Left lung (tissue), 10 donors: Measurements from ENCODE around the gene MZF1. TPM values are rescaled to one million over a fixed set of nuclear protein-coding genes. Genes with fewer than 3 reads are reported as not detected.
A peak's percentile ranks its signal among the peaks of the same experiment; 100 is the strongest.

Experiments
- ATAC-seq: fragments of 200-7000 bp; cut with Tn5 transposase; one replicate; pipeline ENCODE4 v1.9.1; 2020; ENCODE audit warnings: moderate library complexity
- DNase-seq, 4 donors: peaks; one replicate each; pipeline ENCODE4 v3.0.0-alpha.2; 2013 to 2020
- H3K27ac ChIP-seq, 2 donors: fragments of 200-600 bp; sonication (generic) in 1 of 2; one replicate each; pipeline versions ENCODE4 v1.5.0 to v1.8.0; 2020 to 2021
- H3K27me3 ChIP-seq, 2 donors: fragments of 200-600 bp; sonication (generic) in 1 of 2; one replicate each; pipeline versions ENCODE4 v1.5.0 to v1.8.0; 2020 to 2021
- H3K36me3 ChIP-seq, 2 donors: fragments of 200-600 bp; sonication (generic) in 1 of 2; one replicate each; pipeline versions ENCODE4 v1.5.0 to v1.8.0; 2020 to 2021
- H3K4me1 ChIP-seq, 2 donors: fragments of 200-600 bp; one replicate each; pipeline ENCODE4 v1.8.0; 2021
- H3K4me3 ChIP-seq, 2 donors: fragments of 200-600 bp; sonication (generic) in 1 of 2; one replicate each; pipeline versions ENCODE4 v1.5.0 to v1.8.0; 2020 to 2021; ENCODE audit warnings: mild to moderate bottlenecking in 1 of 2
- H3K9me3 ChIP-seq, 2 donors: fragments of 200-600 bp; sonication (generic) in 1 of 2; one replicate each; pipeline versions ENCODE4 v1.5.0 to v1.8.0; 2020 to 2021
- CTCF ChIP-seq, 2 donors: fragments of 200-600 bp; sonication (generic) in 1 of 2; IDR thresholded peaks; one replicate each; pipeline versions ENCODE4 v1.5.0 to v1.8.0; 2021; ENCODE audit warnings: antibody characterized with exemption in 2 of 2
- intact Hi-C, 2 donors: fragments of 100-400 bp; cut with DNase I; formaldehyde crosslinking; loops; one replicate each; pipeline versions ENCODE4 v1.11.2 to v1.14.2; 2022
- polyA plus RNA-seq, 6 donors: library from polyadenylated mRNA; unstranded; fragments of 120-200 nt; gene quantifications; one replicate each; pipeline ENCODE4 v1.2.1, GENCODE V29; 2013; ENCODE audit not compliant: insufficient read length in 6 of 6
- total RNA-seq, 2 donors: library from RNA; stranded (reverse); fragmentation: NEBNext Ultra II Directional; extraction: Animal tissue kit (Norgen Biotek cat#: 25700); gene quantifications; one replicate each; pipeline ENCODE4 v1.2.1, GENCODE V29; 2021
- donor health status: DM: no; HTN: yes; CAD: no.
- donor health status: DM: no; HTN: no; CAD: no.

Gene MZF1
- total and polyA plus RNA-seq, 8 donors: 29.1 to 58.0 (median 36.4) TPM

- Histone ChIP-seq H3K4me3 (peak overlapping the region; percentile 21 to 31), H3K36me3 (peaks cover 0 to 9% of the 10 kb centered on the region in 2 donors), H3K27me3 (peaks cover 0 to 39% of the 10 kb centered on the region in 2 donors), H3K4me1 (peaks cover 17 to 36% of the 10 kb centered on the region in 2 donors), H3K9me3 (no peaks in the 10 kb centered on the region), H3K27ac (peak overlapping the region; percentile 9 to 48)
- peak; percentile 34 to 83 (median 44) for DNase-seq
- ATAC-seq: peak; percentile 12
- intact Hi-C loops: no loop called here
- TF ChIP-seq CTCF (IDR thresholded peaks at IDR 0.05): no peak
Measured at GRCh38 chr19:58562122-58563033, 10.8 kb downstream of the MZF1 start.

- H3K36me3 ChIP-seq: peaks cover 0 to 9% of the 10 kb centered on the region in 2 donors
- peaks cover 0 to 39% of the 10 kb centered on the region in 2 donors for H3K27me3 ChIP-seq
- no peak for DNase-seq
- intact Hi-C loops: no loop called here
- H3K27ac ChIP-seq: no peak overlapping the region
- peaks cover 22 to 44% of the 10 kb centered on the region in 2 donors for H3K4me1 ChIP-seq
- ATAC-seq: no peak
- TF ChIP-seq CTCF (IDR thresholded peaks at IDR 0.05): no peak
- H3K4me3 ChIP-seq: peak overlapping the region; percentile 21 to 31
- H3K9me3 ChIP-seq: no peaks in the 10 kb centered on the region
Measured at GRCh38 chr19:58561373-58562121, 11.6 kb downstream of the MZF1 start.

GRCh38 chr19:58560921-58561320 is 12.2 kb downstream of the MZF1 start:
- no peaks in the 10 kb centered on the region for H3K9me3 ChIP-seq
- intact Hi-C loops: no loop called here
- H3K36me3 ChIP-seq: peaks cover 0 to 14% of the 10 kb centered on the region in 2 donors
- no peak overlapping the region for H3K27ac ChIP-seq
- DNase-seq (peak in 1 of 4 donors; percentile 24), ATAC-seq (no peak)
- no peak overlapping the region for H3K4me3 ChIP-seq
- no peak for TF ChIP-seq CTCF (IDR thresholded peaks at IDR 0.05)
- H3K27me3 ChIP-seq: peaks cover 0 to 39% of the 10 kb centered on the region in 2 donors
- peaks cover 22 to 51% of the 10 kb centered on the region in 2 donors for H3K4me1 ChIP-seq

- intact Hi-C loops: no loop called here
- H3K4me1 ChIP-seq: peaks cover 27 to 57% of the 10 kb centered on the region in 2 donors
Measured at GRCh38 chr19:58560007-58560887, 12.9 kb downstream of the MZF1 start.

More at GRCh38 chr19:58560007-58560887, 12.9 kb downstream of the MZF1 start:
- no peak for ATAC-seq
- H3K27ac ChIP-seq: peak overlapping the region; percentile 100
- H3K36me3 ChIP-seq: peaks cover 0 to 20% of the 10 kb centered on the region in 2 donors
- no peak for TF ChIP-seq CTCF (IDR thresholded peaks at IDR 0.05)
- peak in 1 of 4 donors; percentile 39 for DNase-seq
- no peaks in the 10 kb centered on the region for H3K9me3 ChIP-seq
- H3K4me3 ChIP-seq: peak overlapping the region; percentile 74 to 78
- peaks cover 0 to 39% of the 10 kb centered on the region in 2 donors for H3K27me3 ChIP-seq
